ENCODE results near the gene ALDH8A1. TPM values are rescaled to one million over a fixed set of nuclear protein-coding genes. Genes with fewer than 3 reads are reported as not detected.

ALDH8A1 gene
- total and polyA plus RNA-seq, 2 of the 8 experiments (the other 6 are each of a cell fraction or from before 2014, with no cell fraction given) = 0.08 to 0.28 TPM

DNA sequence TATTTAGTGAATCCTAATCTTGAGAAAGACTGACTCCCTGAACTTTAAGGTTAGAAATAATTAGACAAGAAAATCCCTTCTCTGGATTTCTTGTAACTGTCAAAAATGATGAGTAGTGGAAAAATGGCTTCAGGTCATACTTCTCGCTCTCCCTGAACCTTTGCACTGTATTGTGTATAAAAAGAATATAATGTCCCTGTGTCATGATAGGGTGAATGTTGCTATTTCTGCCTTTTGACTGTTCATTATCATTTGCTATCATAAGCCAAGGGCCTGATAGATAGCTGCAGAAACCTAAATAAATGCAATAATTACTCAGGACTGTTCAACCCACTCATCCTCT is 39.3 kb downstream of the ALDH8A1 start:
- Histone ChIP-seq H3K56ac (replicated peaks; ENCODE audit: insufficient read length, low read depth, low read length) (no peak overlapping the region), H3K4me3 (ENCODE audit: extremely low read depth in 1 of 4, insufficient read depth in 2 of 4, low read depth in 3 of 4, low read length in 4 of 4) (no peak overlapping the region), H2BK5ac (ENCODE audit: low read depth, low read length) (no peak overlapping the region), H2BK120ac (replicated peaks; ENCODE audit: low read depth, low read length) (no peak overlapping the region), H3K23ac (ENCODE audit: insufficient read length) (no peak overlapping the region), H2AK5ac (ENCODE audit: low read depth, low read length) (no peak overlapping the region), H3K79me2 (ENCODE audit: control insufficient read depth in 1 of 2, insufficient read depth in 2 of 2, low read length in 2 of 2) (no peaks in the 10 kb centered on the region), H3K4me2 (ENCODE audit: insufficient read depth in 1 of 2, low read depth in 2 of 2, low read length in 2 of 2) (no peak overlapping the region), H2BK12ac (ENCODE audit: low read depth, low read length) (no peak overlapping the region), H2AFZ (ENCODE audit: low read length) (no peak overlapping the region), H4K8ac (ENCODE audit: extremely low read depth, insufficient read depth, low read length) (no peak overlapping the region), H3K14ac (ENCODE audit: insufficient read length) (no peak overlapping the region), H3K23me2 (ENCODE audit: low read depth, low read length) (no peaks in the 10 kb centered on the region), H3K79me1 (ENCODE audit: low read depth, low read length) (no peaks in the 10 kb centered on the region), H3K4me1 (replicated peaks in 1 of 4; ENCODE audit: control insufficient read depth in 3 of 4, insufficient read depth in 4 of 4, low read length in 3 of 4) (no peaks in the 10 kb centered on the region), H3K27ac (ENCODE audit: low read depth, low read length) (no peak overlapping the region), H4K91ac (replicated peaks; ENCODE audit: insufficient read length, low read length) (no peak overlapping the region), H3K4ac (replicated peaks; ENCODE audit: insufficient read length, low read depth, low read length) (no peak overlapping the region), H2BK15ac (ENCODE audit: low read length) (no peak overlapping the region), H4K5ac (ENCODE audit: insufficient read length, low read depth, low read length) (no peak overlapping the region), H3K9me3 (ENCODE audit: insufficient read depth in 2 of 2, low read depth in 1 of 2, low read length in 1 of 2) (no peaks in the 10 kb centered on the region), H4K20me1 (replicated peaks in 1 of 2; ENCODE audit: control insufficient read depth in 1 of 2, insufficient read depth in 2 of 2, low read length in 2 of 2) (no peaks in the 10 kb centered on the region), H3K9ac (replicated peaks in 1 of 4; ENCODE audit: extremely low read depth in 1 of 4, low read depth in 3 of 4, low read length in 3 of 4) (no peak overlapping the region), H3K27me3 (replicated peaks in 1 of 4; ENCODE audit: control insufficient read depth in 3 of 4, extremely low read depth in 1 of 4, insufficient read depth in 3 of 4, low read length in 3 of 4) (no peaks in the 10 kb centered on the region), H3K36me3 (ENCODE audit: control insufficient read depth in 2 of 4, insufficient read depth in 4 of 4, low read length in 3 of 4) (no peaks in the 10 kb centered on the region), H2BK20ac (ENCODE audit: low read length) (no peak overlapping the region), H3K18ac (ENCODE audit: extremely low read depth, low read length) (no peak overlapping the region)
- TF ChIP-seq SIX5 (IDR thresholded peaks at IDR 0.05; ENCODE audit: low read depth, low read length) (no peak), NRF1 (IDR thresholded peaks at IDR 0.05; ENCODE audit: low read depth, low read length) (no peak), SIRT6 (IDR thresholded peaks at IDR 0.05; ENCODE audit: low read length) (no peak), KDM1A (IDR thresholded peaks at IDR 0.05; ENCODE audit: borderline replicate concordance, low read length) (no peak), RAD21 (IDR thresholded peaks at IDR 0.05 in 1 of 2, conservative IDR thresholded peaks at IDR 0.05 in 1 of 2; ENCODE audit: low read depth in 2 of 2, low read length in 2 of 2) (no peak), SP4 (IDR thresholded peaks at IDR 0.05; ENCODE audit: low read length) (no peak), ZNF274 (IDR thresholded peaks at IDR 0.05; ENCODE audit: borderline replicate concordance, extremely low read depth, low read length) (no peak), MAFK (IDR thresholded peaks at IDR 0.05; ENCODE audit: low read depth, low read length) (no peak), TCF12 (IDR thresholded peaks at IDR 0.05; ENCODE audit: low read depth, low read length) (no peak)
- TF ChIP-seq, protein P1, sequence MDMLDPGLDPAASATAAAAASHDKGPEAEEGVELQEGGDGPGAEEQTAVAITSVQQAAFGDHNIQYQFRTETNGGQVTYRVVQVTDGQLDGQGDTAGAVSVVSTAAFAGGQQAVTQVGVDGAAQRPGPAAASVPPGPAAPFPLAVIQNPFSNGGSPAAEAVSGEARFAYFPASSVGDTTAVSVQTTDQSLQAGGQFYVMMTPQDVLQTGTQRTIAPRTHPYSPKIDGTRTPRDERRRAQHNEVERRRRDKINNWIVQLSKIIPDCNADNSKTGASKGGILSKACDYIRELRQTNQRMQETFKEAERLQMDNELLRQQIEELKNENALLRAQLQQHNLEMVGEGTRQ (IDR thresholded peaks at IDR 0.05; ENCODE audit: low read length) = no peak
- CTCF ChIA-PET (ENCODE audit: partially characterized antibody) = interaction anchor here (1.0 to 2.3 kb wide), 2 partner anchors 8 to 787 kb away, joined by 3 to 10 read pairs; no protein-coding TSS in a partner anchor
- FAIRE-seq = no peak
- POLR2A ChIA-PET (ENCODE audit: partially characterized antibody) = no interaction called here
- 86% methylated on average over 1 of the region's 1 CpG; no CpG with 5 or more reads in 1 of the 2 experiments for WGBS, 2 experiments (ENCODE audit: extremely low coverage in 1 of 2, insufficient coverage in 1 of 2, insufficient read length in 1 of 2, insufficient replicate concordance in 2 of 2, low coverage in 1 of 2, low lambda C conversion rate in 2 of 2, missing lambda C conversion rate in 1 of 2)
- no peak for DNase-seq (ENCODE audit: low read depth in 1 of 2, low spot score in 2 of 2)
